ENCODE measurements around the gene STXBP4. TPM values are rescaled to one million over a fixed set of nuclear protein-coding genes. Genes with fewer than 3 reads are reported as not detected.

STXBP4 gene
- total RNA-seq, 1 donor from 2014 or later: 4.7 TPM

DNA sequence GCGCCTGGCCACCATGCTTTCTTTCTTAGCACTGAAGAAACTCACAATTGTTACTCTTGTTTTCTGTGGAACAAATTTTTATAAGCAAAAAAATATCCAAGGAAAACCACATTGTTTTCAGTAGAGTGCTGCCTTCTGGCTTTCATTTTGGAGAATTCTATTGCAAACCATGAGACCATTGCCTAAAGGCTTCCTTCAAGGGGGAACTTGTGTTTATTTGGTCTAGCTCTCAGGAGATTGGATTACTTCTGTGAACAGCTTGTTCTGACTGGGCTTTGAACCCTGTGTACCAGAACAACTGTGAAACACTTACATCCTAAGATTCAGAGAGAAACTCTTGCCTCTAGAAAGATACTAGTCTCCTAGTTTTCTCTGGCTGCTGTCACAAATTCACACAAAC, 35.9 kb upstream of the STXBP4 start:
- H3K36me3 ChIP-seq: peaks cover 36% of the 10 kb centered on the region
- no peaks in the 10 kb centered on the region for H3K27me3 ChIP-seq (ENCODE audit: low read depth)
- TF ChIP-seq, protein P1, sequence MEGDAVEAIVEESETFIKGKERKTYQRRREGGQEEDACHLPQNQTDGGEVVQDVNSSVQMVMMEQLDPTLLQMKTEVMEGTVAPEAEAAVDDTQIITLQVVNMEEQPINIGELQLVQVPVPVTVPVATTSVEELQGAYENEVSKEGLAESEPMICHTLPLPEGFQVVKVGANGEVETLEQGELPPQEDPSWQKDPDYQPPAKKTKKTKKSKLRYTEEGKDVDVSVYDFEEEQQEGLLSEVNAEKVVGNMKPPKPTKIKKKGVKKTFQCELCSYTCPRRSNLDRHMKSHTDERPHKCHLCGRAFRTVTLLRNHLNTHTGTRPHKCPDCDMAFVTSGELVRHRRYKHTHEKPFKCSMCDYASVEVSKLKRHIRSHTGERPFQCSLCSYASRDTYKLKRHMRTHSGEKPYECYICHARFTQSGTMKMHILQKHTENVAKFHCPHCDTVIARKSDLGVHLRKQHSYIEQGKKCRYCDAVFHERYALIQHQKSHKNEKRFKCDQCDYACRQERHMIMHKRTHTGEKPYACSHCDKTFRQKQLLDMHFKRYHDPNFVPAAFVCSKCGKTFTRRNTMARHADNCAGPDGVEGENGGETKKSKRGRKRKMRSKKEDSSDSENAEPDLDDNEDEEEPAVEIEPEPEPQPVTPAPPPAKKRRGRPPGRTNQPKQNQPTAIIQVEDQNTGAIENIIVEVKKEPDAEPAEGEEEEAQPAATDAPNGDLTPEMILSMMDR (IDR thresholded peaks at IDR 0.05; ENCODE audit: borderline replicate concordance): no peak
- H3K9me3 ChIP-seq (replicated peaks): no peaks in the 10 kb centered on the region
- H3K27ac ChIP-seq (replicated peaks): no peak overlapping the region
- no peak for DNase-seq
- intact Hi-C loops (cut with micrococcal nuclease): no loop called here
- no peaks in the 10 kb centered on the region for H3K4me1 ChIP-seq
- no peak overlapping the region for H3K4me3 ChIP-seq

DNA sequence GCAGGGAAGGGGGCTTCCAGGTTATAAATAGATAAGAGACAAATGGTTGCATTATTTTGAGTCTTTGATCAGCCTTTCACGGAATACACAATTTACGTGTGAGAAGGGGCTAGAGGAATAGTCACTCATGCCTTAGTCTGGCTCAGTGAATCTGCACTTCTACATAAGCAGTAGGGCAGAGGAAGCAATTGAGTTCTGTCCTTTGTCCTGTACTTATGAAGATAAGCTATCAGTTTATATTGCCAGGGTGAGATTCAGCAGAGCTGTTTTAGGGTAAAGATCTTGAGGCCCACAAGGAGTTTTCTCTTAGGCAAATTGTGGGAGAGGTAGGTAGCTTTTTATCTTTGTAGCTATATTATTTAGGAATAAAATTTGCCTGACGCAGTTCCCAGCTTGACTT, 34.6 kb upstream of the STXBP4 start:
- intact Hi-C loops (cut with micrococcal nuclease): no loop called here
- H3K4me1 ChIP-seq: no peaks in the 10 kb centered on the region
- no peaks in the 10 kb centered on the region for H3K9me3 ChIP-seq (replicated peaks)
- H3K4me3 ChIP-seq: no peak overlapping the region
- no peak overlapping the region for H3K27ac ChIP-seq (replicated peaks)
- no peaks in the 10 kb centered on the region for H3K27me3 ChIP-seq (ENCODE audit: low read depth)
- peaks cover 36% of the 10 kb centered on the region for H3K36me3 ChIP-seq
- TF ChIP-seq, protein P1 (IDR thresholded peaks at IDR 0.05; ENCODE audit: borderline replicate concordance): no peak
- no peak for DNase-seq

DNA sequence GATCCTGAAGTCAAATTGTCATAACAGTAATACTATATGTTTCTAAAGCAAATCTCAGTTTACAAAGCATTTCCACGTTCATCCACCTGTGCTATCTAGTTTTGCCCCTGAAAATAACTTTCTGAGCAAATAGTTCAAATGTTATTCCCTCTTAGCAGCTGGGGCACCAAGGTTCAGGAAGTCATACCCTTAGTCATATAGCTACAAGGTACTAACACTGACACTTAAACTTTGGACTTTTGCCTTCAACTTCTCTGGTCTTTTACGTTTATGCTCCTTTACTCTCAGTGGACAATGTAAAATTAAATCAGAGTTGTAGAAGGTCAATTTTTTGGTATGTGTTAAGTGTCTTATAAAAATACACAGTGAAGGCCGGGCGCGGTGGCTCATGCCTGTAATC, 33.1 kb upstream of the STXBP4 start:
- no peaks in the 10 kb centered on the region for H3K27me3 ChIP-seq (ENCODE audit: low read depth)
- peaks cover 36% of the 10 kb centered on the region for H3K36me3 ChIP-seq

DNA sequence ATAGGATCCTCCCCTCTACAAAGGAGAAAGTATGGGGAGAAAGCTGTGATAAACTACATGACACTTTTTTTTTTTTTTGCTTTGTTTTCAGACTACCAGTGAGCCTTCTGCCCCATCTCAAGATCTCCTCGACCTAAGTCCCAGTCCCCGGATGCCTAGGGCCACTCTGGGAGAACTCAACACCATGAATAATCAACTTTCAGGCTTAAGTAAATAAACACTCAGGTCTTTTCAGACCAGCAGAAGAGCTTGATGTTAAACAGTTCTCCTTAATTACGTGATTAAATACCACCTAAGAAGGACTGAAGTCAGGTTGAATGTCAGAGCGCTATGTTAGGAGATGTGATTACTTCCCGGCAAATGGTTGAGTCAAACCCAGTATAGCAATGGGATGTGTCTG, 31.5 kb upstream of the STXBP4 start:
- no peaks in the 10 kb centered on the region for H3K9me3 ChIP-seq (replicated peaks)
- no peaks in the 10 kb centered on the region for H3K27me3 ChIP-seq (ENCODE audit: low read depth)
- no peak overlapping the region for H3K27ac ChIP-seq (replicated peaks)
- intact Hi-C loops (cut with micrococcal nuclease): no loop called here
- no peak overlapping the region for H3K4me3 ChIP-seq
- TF ChIP-seq, protein P1 (IDR thresholded peaks at IDR 0.05; ENCODE audit: borderline replicate concordance): no peak
- peaks cover 32% of the 10 kb centered on the region for H3K36me3 ChIP-seq
- no peaks in the 10 kb centered on the region for H3K4me1 ChIP-seq
- DNase-seq: no peak

More for the DNA sequence above, 33.1 kb upstream of the STXBP4 start:
- intact Hi-C loops (cut with micrococcal nuclease): no loop called here
- DNase-seq: no peak
- H3K27ac ChIP-seq (replicated peaks): no peak overlapping the region
- TF ChIP-seq, protein P1 (IDR thresholded peaks at IDR 0.05; ENCODE audit: borderline replicate concordance): no peak
- H3K4me1 ChIP-seq: no peaks in the 10 kb centered on the region
- no peak overlapping the region for H3K4me3 ChIP-seq
- H3K9me3 ChIP-seq (replicated peaks): no peaks in the 10 kb centered on the region

DNA sequence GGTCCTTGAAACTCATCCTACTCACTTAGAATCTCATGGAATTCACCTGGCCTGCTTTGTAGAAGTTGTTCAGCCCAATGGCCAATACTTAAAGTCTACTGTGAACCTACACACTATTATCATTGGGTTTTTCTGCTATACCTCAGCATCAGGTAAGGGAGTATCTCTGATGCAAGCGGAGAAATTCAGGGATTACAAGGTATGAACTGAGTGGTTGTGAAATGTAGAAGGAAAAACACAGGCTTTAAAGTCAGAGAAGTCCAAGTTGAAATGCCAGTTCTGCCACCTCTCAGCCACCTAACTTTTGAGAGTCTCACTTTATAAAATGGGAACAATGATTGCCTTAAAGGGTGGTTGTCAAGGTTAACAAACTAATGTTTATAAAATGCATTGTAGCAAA, 31.1 kb upstream of the STXBP4 start:
- no peak for DNase-seq
- H3K27me3 ChIP-seq (ENCODE audit: low read depth): no peaks in the 10 kb centered on the region
- intact Hi-C loops (cut with micrococcal nuclease): no loop called here
- H3K27ac ChIP-seq (replicated peaks): no peak overlapping the region
- H3K4me1 ChIP-seq: no peaks in the 10 kb centered on the region
- no peaks in the 10 kb centered on the region for H3K9me3 ChIP-seq (replicated peaks)
- H3K36me3 ChIP-seq: peaks cover 28% of the 10 kb centered on the region
- TF ChIP-seq, protein P1 (IDR thresholded peaks at IDR 0.05; ENCODE audit: borderline replicate concordance): no peak
- H3K4me3 ChIP-seq: no peak overlapping the region

DNA sequence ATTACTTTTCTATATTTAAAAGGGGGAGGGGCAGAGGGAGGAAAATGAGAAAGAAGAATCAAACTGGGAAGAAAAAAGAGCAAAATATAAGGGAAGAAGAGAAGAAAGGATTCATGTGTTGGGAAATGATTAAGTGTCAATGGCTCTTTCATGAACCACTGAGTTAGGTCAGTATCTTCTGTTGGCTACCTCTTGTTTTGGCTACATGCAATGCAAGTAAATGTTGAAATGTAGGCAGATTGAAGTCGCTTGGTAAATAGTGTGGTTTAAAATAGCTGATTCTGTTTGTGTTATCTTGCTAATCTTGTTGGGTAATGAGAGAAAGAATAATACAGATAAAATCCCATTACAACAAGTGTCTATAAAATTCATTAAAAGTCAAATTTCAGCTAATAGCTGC, 27.3 kb upstream of the STXBP4 start:
- TF ChIP-seq, protein P1 (IDR thresholded peaks at IDR 0.05; ENCODE audit: borderline replicate concordance): no peak
- Histone ChIP-seq H3K4me3 (no peak overlapping the region), H3K27me3 (ENCODE audit: low read depth) (no peaks in the 10 kb centered on the region), H3K4me1 (no peaks in the 10 kb centered on the region), H3K9me3 (replicated peaks) (no peaks in the 10 kb centered on the region), H3K27ac (replicated peaks) (no peak overlapping the region), H3K36me3 (peaks cover 14% of the 10 kb centered on the region)
- no peak for DNase-seq
- intact Hi-C loops (cut with micrococcal nuclease): loop anchor here (10.0 kb wide), 1 partner anchor 56 kb away; no protein-coding TSS in a partner anchor

Data from left ventricle myocardium inferior (tissue), 1 donor.